IMR-90 (cell line): ENCODE data around the gene PCSK5. TPM values are rescaled to one million over a fixed set of nuclear protein-coding genes. Genes with fewer than 3 reads are reported as not detected.
"Not testable (repeated sequence)": the region's sequence is repeated elsewhere in the genome, so short reads cannot be mapped to it uniquely, and the experiment has no call there.

ENCODE experiments used
- ATAC-seq: fragments of 200-7000 bp; cut with Tn5 transposase; 2 replicates; pipeline ENCODE4 v1.9.1; 2020; ENCODE audit warnings: low read depth, mild to moderate bottlenecking, moderate library complexity
- BruUV-seq: library from RNA; stranded (reverse); fragments of 400-500 nt; replicated peaks from 2 replicates; lab custom pipeline; 2021; lab: Mats Ljungman, UMichigan
- CTCF ChIA-PET: fragments of 300-600 bp; formaldehyde crosslinking; extraction: SDS; loops from one replicate; lab custom pipeline; 2021; ENCODE audit warnings: antibody characterized with exemption; lab: Yijun Ruan, JAX
- POLR2A ChIA-PET: fragments of 300-600 bp; sonication (Branson Sonifier 250); formaldehyde crosslinking; loops from one replicate; lab custom pipeline; 2022; ENCODE audit warnings: antibody characterized with exemption; ENCODE audit not compliant: unreplicated experiment; lab: Charles Lee
- DNase-seq: peaks from one replicate; pipeline ENCODE4 v3.0.0; 2013
- H2AFZ ChIP-seq: replicated peaks from 2 replicates; pipeline ENCODE3; 2013; ENCODE audit warnings: low read length, mild to moderate bottlenecking; ENCODE audit not compliant: poor library complexity
- H2AK5ac ChIP-seq: 2 replicates; pipeline ENCODE4 v1.6.1; 2013; ENCODE audit warnings: low read depth, low read length, inconsistent platforms
- H2AK9ac ChIP-seq: replicated peaks from 2 replicates; pipeline ENCODE3; 2013; ENCODE audit warnings: mild to moderate bottlenecking, low read depth, low read length, moderate library complexity; ENCODE audit not compliant: poor library complexity
- H2BK120ac ChIP-seq: 2 replicates; pipeline ENCODE4 v1.6.1; 2013; ENCODE audit warnings: low read depth, low read length, inconsistent platforms
- H2BK15ac ChIP-seq: 3 replicates; pipeline ENCODE4 v1.6.1; 2013; ENCODE audit warnings: low read depth, low read length, inconsistent platforms
- H2BK20ac ChIP-seq: 2 replicates; pipeline ENCODE4 v1.6.1; 2013; ENCODE audit warnings: low read depth, mild to moderate bottlenecking, inconsistent platforms, low read length, moderate library complexity
- H2BK5ac ChIP-seq: 2 replicates; pipeline ENCODE4 v1.6.1; 2013; ENCODE audit warnings: mild to moderate bottlenecking, low read depth, low read length, inconsistent platforms; ENCODE audit not compliant: poor library complexity, severe bottlenecking
- H3K14ac ChIP-seq: replicated peaks from 2 replicates; pipeline ENCODE4 v1.6.1; 2013; ENCODE audit warnings: low read depth, low read length, inconsistent platforms
- H3K18ac ChIP-seq: 2 replicates; pipeline ENCODE4 v1.6.1; 2013; ENCODE audit warnings: low read depth, low read length, control low read depth
- H3K23ac ChIP-seq: 2 replicates; pipeline ENCODE4 v1.6.1; 2013; ENCODE audit warnings: low read depth, low read length, inconsistent platforms
- H3K27ac ChIP-seq: 2 replicates; pipeline ENCODE4 v1.5.1; 2013; ENCODE audit warnings: mild to moderate bottlenecking, control low read depth, low read length; ENCODE audit not compliant: insufficient read depth
- H3K27me3 ChIP-seq: 2 replicates; pipeline ENCODE4 v1.6.1; 2013; ENCODE audit warnings: low read length; ENCODE audit not compliant: control insufficient read depth, insufficient read depth
- H3K36me3 ChIP-seq: 2 replicates; pipeline ENCODE4 v1.6.1; 2013; ENCODE audit warnings: low read length, mixed read lengths; ENCODE audit not compliant: control insufficient read depth, insufficient read depth
- H3K4ac ChIP-seq: 2 replicates; pipeline ENCODE4 v1.6.1; 2013; ENCODE audit warnings: low read depth, low read length, inconsistent platforms
- H3K4me1 ChIP-seq: 2 replicates; pipeline ENCODE4 v1.6.1; 2013; ENCODE audit warnings: low read length, mixed read lengths; ENCODE audit not compliant: control insufficient read depth, insufficient read depth
- H3K4me2 ChIP-seq: 2 replicates; pipeline ENCODE4 v1.6.1; 2013; ENCODE audit warnings: low read depth, mild to moderate bottlenecking, control low read depth, low read length, moderate library complexity
- H3K4me3 ChIP-seq: 2 replicates; pipeline ENCODE4 v1.5.1; 2013; ENCODE audit warnings: low read depth, mild to moderate bottlenecking, control low read depth, low read length, moderate library complexity; ENCODE audit not compliant: insufficient read depth
- H3K56ac ChIP-seq: 2 replicates; pipeline ENCODE4 v1.6.1; 2013; ENCODE audit warnings: low read length, inconsistent platforms; ENCODE audit not compliant: insufficient read depth; ENCODE audit errors: extremely low read depth
- H3K79me1 ChIP-seq, 2 experiments: 2 replicates each; pipeline ENCODE4 v1.6.1; 2013; ENCODE audit warnings: low read length in 2 of 2, inconsistent platforms in 1 of 2, low read depth in 1 of 2
- H3K9ac ChIP-seq: 2 replicates; pipeline ENCODE4 v1.6.1; 2013; ENCODE audit warnings: low read depth, low read length, control low read depth
- H3K9me1 ChIP-seq: 2 replicates; pipeline ENCODE4 v1.6.1; 2013; ENCODE audit warnings: low read length, inconsistent platforms; ENCODE audit not compliant: insufficient read depth
- H3K9me3 ChIP-seq: 2 replicates; pipeline ENCODE4 v1.6.1; 2013; ENCODE audit warnings: low read length; ENCODE audit not compliant: control insufficient read depth, insufficient read depth
- H4K20me1 ChIP-seq: 2 replicates; pipeline ENCODE4 v1.6.1; 2013; ENCODE audit warnings: low read length, inconsistent platforms; ENCODE audit not compliant: insufficient read depth
- H4K5ac ChIP-seq: 2 replicates; pipeline ENCODE4 v1.6.1; 2013; ENCODE audit warnings: mild to moderate bottlenecking, low read depth, low read length, control low read depth
- H4K8ac ChIP-seq, 2 experiments: 2 replicates each; pipeline ENCODE4 v1.6.1; 2013; ENCODE audit warnings: low read depth in 2 of 2, low read length in 2 of 2, control low read depth in 1 of 2, inconsistent platforms in 1 of 2
- H4K91ac ChIP-seq: 2 replicates; pipeline ENCODE4 v1.6.1; 2013; ENCODE audit warnings: low read depth, low read length, inconsistent platforms; ENCODE audit not compliant: insufficient read depth
- WGBS, 2 experiments: methylation state at CpG; one replicate each; pipeline versions ENCODE4 v1.1.5 to v1.1.7; 2013; ENCODE audit warnings: missing lambda C conversion rate in 2 of 2; ENCODE audit not compliant: insufficient read length in 1 of 2; ENCODE audit errors: extremely low coverage in 2 of 2; 5-methylcytosine and 5-hydroxymethylcytosine counted together
- dilution Hi-C: fragments of 300-500 bp; cut with HindIII; formaldehyde crosslinking; loops from one replicate; pipeline ENCODE4 v1.14.3; 2018; ENCODE audit warnings: low sequenced_read_pairs; ENCODE audit not compliant: unreplicated experiment
- in situ Hi-C: fragments of 300-500 bp; cut with MboI; formaldehyde crosslinking; loops from 3 replicates; pipeline ENCODE4 v1.14.3; 2019; ENCODE audit warnings: low sequenced_read_pairs, inconsistent platforms, mixed read lengths
- intact Hi-C: fragments of 100-400 bp; cut with micrococcal nuclease; formaldehyde crosslinking; loops from 2 replicates; pipeline ENCODE4 v1.10.0; 2022
- polyA plus RNA-seq, 3 experiments: library from polyadenylated mRNA; depleted of rRNA; stranded (reverse); fragments of >200 nt; gene quantifications; 2 replicates each; pipeline ENCODE4 v1.2.3, GENCODE V29; 2012; ENCODE audit warnings: low replicate concordance in 1 of 3
- total RNA-seq: library from RNA; depleted of rRNA; stranded (reverse); fragments of >200 nt; gene quantifications from 2 replicates; pipeline ENCODE4 v1.2.3, GENCODE V29; 2012

PCSK5 gene
- total and polyA plus RNA-seq, 2 of the 4 experiments (the other 2 are of a cell fraction) = 1.5 to 3.0 TPM

GRCh38 chr9:76081281-76081680 lies 190.8 kb downstream of the PCSK5 start:
- H3K27ac ChIP-seq, H3K23ac ChIP-seq, dilution Hi-C loops, H2AFZ ChIP-seq, H3K79me1 ChIP-seq, DNase-seq, H4K91ac ChIP-seq, H3K4ac ChIP-seq, H3K27me3 ChIP-seq, H3K18ac ChIP-seq, H3K36me3 ChIP-seq, H3K9me3 ChIP-seq, intact Hi-C loops, H3K56ac ChIP-seq, H3K4me2 ChIP-seq, ATAC-seq, in situ Hi-C loops, H3K9me1 ChIP-seq, H2AK9ac ChIP-seq, H3K14ac ChIP-seq, BruUV-seq, H2AK5ac ChIP-seq, H2BK5ac ChIP-seq, H2BK120ac ChIP-seq, H3K9ac ChIP-seq, H3K4me3 ChIP-seq, H4K8ac ChIP-seq, H2BK20ac ChIP-seq, H4K5ac ChIP-seq, H2BK15ac ChIP-seq, H3K4me1 ChIP-seq, H4K20me1 ChIP-seq: not testable (repeated sequence)
- ChIA-PET CTCF (interaction anchor here (0.7 kb wide), 1 partner anchor 12 kb away, joined by 3 read pairs; no protein-coding TSS in a partner anchor), POLR2A (interaction anchor here (0.6 kb wide), 1 partner anchor 18 kb away, joined by 4 read pairs; no protein-coding TSS in a partner anchor)
- WGBS, 2 experiments = no CpG with 5 or more reads among the region's 5 CpGs
